Measurements from ENCODE around the gene AMFR. TPM values are rescaled to one million over a fixed set of nuclear protein-coding genes. Genes with fewer than 3 reads are reported as not detected.

AMFR gene
- polyA plus RNA-seq (ENCODE audit: insufficient read length in 12 of 12), result 100 to 1,000 TPM in 1 of 12 donors, 10 to 100 TPM in 11; 25.9 to 909 (median 60.0) TPM
- long read RNA-seq, donor 1, transcript AMFR-201 (14 exons, 3,600 nt), result major isoform, 9 of 15 reads
- long read RNA-seq, donor 1, transcript AMFR-208 (1 exons, 1,844 nt), result minor isoform, 5 of 15 reads
- long read RNA-seq, donor 1, partial matches to known transcripts, result 0 of 15 reads
- long read RNA-seq, donor 1, other reads (novel, unspliced or antisense), result 0 of 15 reads
- long read RNA-seq, donor 2, transcript AMFR-201 (14 exons, 3,600 nt), result minor isoform, 5 of 28 reads
- long read RNA-seq, donor 2, transcript AMFR-208 (1 exons, 1,844 nt), result major isoform, 6 of 28 reads
- long read RNA-seq, donor 2, partial matches to known transcripts, result 16 of 28 reads
- long read RNA-seq, donor 2, other reads (novel, unspliced or antisense), result 0 of 28 reads
- long read RNA-seq, donor 3, partial matches to known transcripts, result 0 of 7 reads
- long read RNA-seq, donor 3, other reads (novel, unspliced or antisense), result 0 of 7 reads
- long read RNA-seq, donor 4, partial matches to known transcripts, result 0 of 6 reads
- long read RNA-seq, donor 4, other reads (novel, unspliced or antisense), result 0 of 6 reads
- long read RNA-seq, donor 5, transcript AMFR-201 (14 exons, 3,600 nt), result major isoform, 10 of 94 reads
- long read RNA-seq, donor 5, partial matches to known transcripts, result 82 of 94 reads
- long read RNA-seq, donor 5, other reads (novel, unspliced or antisense), result 0 of 94 reads
- long read RNA-seq, donor 6, partial matches to known transcripts, result 0 of 5 reads
- long read RNA-seq, donor 6, other reads (novel, unspliced or antisense), result 0 of 5 reads
- long read RNA-seq, donor 7, partial matches to known transcripts, result 0 of 2 reads
- long read RNA-seq, donor 7, other reads (novel, unspliced or antisense), result 0 of 2 reads
- long read RNA-seq, donor 8, transcript AMFR-201 (14 exons, 3,600 nt), result major isoform, 11 of 17 reads
- long read RNA-seq, donor 8, transcript AMFR-208 (1 exons, 1,844 nt), result minor isoform, 6 of 17 reads
- long read RNA-seq, donor 8, partial matches to known transcripts, result 0 of 17 reads
- long read RNA-seq, donor 8, other reads (novel, unspliced or antisense), result 0 of 17 reads
- long read RNA-seq, donor 9, partial matches to known transcripts, result 0 of 6 reads
- long read RNA-seq, donor 9, other reads (novel, unspliced or antisense), result 0 of 6 reads
- long read RNA-seq, donor 10, transcript AMFR-201 (14 exons, 3,600 nt), result major isoform, 5 of 9 reads
- long read RNA-seq, donor 10, partial matches to known transcripts, result 0 of 9 reads
- long read RNA-seq, donor 10, other reads (novel, unspliced or antisense), result 0 of 9 reads
- long read RNA-seq, donor 11, transcript AMFR-201 (14 exons, 3,600 nt), result major isoform, 8 of 25 reads
- long read RNA-seq, donor 11, partial matches to known transcripts, result 14 of 25 reads
- long read RNA-seq, donor 11, other reads (novel, unspliced or antisense), result 0 of 25 reads

DNA sequence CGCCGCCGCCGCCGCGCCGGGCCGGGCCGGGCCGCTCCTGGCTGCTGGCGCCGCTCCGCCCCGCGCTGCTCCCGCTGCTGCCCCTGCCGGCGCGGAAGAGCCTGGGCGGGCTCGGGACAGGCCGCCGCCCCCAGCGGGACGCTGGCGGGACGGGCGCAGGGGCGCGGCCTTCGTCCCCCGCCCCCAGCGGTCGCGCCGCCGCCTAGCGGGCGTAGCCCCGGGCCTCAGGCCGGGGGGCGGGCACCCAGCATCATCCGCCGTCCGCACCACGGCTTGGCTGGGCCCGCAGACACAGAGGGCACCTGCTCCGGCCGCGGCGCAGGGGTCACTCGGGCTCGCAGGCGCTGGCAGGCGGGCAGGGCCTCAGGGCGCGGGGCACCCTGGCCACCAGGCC, at the start of gene AMFR:
Gene AMFR, minus strand, starts transcription at position 107 of the 394 bp plus-strand sequence. CDS start 218 bp downstream, outside the sequence.
- DNase-seq, result peak; percentile 68

DNA sequence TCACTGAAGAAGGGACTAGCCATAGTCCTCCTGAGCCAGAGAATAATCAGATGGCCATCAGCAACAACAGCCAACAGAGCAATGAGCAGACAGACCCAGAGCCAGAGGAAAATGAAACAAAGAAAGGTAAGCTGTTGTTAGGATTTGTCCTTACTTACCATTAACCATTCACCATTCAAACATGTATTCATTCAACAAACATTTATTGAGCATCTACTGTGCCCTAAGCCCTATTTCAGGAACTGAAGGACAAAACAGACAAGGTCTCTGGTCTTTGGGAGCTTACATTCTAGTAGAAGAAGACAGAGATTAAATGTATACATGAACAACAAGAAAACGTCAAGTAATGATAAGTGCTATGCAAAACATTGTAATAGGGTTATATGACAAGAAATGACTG, 45.3 kb upstream of the AMFR start:
- DNase-seq, result no peak

DNA sequence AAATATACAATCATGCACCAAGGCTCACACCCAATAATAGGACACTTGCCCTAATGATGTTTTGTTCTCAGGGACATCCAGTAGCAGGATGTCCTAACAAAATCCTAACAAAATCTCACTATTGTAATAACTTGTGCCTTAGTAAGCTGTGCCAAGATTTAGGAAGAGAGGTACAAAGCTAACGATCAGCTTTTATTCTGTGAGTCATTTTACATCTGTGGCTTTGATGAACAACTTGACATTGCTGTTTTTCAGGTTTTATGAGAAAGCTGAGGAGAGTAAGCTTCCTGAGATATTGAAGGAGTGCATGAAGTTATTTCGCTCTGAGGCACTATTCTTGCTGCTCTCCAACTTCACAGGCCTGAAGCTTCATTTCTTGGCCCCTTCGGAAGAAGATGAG, 44.9 kb upstream of the AMFR start:
- DNase-seq, result no peak

DNA sequence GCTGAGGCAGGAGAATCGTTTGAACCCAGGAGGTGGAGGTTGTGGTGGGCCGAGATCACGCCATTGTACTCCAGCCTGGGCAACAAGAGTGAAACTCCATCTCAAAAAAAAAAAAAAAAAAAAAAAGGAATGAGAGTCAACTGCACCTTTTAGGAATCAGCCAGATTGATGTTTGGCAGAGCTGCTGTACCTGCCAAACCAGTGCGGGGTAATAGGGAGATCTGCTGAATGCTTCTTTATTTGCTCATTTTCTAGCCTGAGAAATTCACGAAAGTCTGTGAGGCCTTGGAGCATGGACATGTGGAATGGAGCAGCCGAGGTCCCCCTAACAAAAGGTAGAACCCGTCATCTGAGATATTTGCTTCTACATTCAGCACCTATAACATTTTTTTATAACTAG, 44.4 kb upstream of the AMFR start:
- DNase-seq, result no peak

DNA sequence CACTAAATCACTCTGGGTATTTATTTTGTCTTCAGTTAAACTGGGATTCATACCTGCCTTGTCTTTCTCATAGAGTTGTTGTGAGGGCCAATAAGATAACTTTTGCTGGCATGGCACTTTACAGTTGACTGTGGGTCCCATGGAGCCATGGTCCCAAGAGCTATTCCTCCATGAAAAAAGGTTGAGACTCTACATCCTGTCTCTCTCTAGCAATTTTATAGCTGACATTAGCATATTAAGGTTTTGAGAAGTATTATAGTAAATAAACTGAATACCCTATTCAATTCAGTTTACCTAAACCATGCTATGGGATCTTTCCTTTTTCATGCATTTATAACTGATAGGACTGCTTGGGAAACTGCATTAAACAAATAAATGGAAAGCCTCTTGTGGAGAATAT, 43.5 kb upstream of the AMFR start:
- no peak for DNase-seq

DNA sequence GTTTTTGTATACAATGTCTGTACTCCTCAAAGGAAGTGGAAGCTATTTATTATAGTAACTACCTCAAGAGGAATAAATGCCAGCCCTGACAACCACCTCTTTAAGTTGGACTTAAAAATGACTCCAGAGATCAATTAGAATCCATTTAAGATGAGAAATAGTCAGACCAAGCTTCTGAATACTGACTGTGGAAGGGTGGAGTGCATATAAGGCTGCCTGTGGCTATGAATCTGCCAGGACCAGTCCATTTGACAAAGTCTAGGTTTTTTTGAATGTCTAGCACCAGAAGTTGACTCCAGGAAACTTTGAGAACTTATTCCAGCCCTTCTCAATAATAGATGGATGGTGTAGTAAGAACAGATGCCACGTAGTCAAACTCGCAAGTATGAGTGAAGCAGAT, 41.0 kb upstream of the AMFR start:
- no peak for DNase-seq

DNA sequence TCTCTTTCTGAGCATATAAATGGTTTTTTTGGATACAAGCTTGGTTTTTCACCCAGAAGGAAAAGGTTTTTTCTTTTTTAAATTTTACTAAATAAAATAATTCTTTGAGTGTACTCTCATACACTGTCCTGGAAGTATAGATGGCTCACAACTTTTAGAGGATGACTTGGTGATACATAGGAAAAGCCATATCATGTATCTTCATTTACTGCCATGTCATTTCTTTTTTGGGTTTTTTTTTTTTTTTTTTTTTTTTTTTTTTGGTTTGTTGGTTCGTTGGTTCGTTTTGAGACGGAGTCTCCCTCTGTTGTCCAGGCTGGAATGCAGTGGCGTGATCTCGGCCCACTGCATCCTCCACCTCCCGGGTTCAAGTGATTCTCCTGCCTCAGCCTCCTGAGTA, 37.8 kb upstream of the AMFR start:
- DNase-seq, result no peak

DNA sequence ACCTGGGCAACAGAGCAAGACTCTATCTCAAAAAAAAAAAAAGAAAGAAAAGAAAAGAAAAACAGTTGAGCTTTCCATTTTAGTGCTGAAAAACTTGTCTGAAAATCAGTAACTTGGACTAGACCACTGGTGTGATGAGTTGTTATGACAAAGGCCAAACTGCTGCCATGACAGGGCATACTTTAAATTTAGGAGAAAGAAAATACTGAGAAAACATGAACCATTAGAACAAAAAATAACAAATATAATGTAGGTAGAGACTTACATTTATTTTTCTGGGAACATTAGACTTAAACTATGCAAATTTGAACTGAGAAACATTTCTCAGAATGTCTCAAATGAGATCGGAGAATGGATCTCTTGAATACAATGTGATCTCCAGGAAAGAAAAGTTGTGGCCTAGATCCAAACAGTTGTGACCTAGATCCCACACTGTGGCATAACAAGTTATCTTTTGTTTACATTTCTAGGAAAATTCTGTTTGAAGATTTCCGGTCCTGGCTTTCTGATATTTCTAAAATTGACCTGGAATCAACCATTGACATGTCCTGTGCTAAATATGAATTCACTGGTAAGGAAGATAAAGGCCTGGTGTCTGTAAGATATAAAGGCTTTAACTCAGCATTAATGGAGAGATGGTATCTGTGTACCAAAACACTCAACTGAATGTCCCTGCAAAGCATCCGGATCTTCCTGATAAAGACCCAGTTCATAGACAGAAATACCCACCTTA, 36.9 kb upstream of the AMFR start:
- no peak for DNase-seq

DNA sequence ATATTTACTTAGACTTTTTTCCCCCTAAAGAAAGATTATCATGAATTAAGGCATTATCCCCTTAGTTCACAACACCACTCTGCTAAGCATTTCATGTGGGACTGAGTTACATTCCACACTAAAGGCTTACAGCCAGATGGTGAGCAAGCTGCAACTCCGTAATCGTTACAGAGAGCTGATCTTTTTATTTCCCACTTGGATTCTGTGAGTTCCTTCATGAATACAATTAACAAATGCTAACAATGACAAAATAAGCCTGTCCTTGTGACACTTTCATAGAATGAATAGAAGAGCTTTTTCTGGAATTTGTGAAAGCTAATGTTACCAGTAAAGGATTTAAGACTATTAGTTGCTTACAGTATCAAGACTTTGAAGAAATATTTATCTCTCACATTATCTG, 34.8 kb upstream of the AMFR start:
- no peak for DNase-seq

DNA sequence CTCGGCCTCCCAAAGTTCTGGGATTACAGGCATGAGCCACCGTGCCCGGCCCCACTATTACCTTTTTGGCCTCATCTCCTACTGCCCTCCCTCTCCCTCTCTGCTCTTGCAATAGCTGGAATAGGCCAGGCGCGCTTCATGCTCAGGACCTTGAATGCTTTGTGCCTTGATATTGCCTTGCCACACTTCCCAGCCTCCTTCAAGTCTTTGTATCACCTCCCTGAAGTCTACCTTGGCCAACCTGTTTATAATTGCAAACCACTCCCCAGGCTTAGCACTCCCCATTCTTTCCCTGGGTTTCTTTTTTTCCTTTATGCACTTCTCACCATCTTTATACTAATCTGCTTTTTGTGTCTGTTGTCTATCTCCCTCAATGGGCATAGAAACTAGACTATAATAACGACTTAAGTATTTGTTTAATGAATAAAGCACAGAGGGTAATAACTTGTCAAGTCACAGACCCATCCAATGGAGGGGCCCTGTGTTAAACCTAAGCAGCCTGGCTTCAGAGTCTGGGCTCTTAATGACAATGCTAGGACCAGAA, 32.7 kb upstream of the AMFR start:
- DNase-seq, result no peak

DNA sequence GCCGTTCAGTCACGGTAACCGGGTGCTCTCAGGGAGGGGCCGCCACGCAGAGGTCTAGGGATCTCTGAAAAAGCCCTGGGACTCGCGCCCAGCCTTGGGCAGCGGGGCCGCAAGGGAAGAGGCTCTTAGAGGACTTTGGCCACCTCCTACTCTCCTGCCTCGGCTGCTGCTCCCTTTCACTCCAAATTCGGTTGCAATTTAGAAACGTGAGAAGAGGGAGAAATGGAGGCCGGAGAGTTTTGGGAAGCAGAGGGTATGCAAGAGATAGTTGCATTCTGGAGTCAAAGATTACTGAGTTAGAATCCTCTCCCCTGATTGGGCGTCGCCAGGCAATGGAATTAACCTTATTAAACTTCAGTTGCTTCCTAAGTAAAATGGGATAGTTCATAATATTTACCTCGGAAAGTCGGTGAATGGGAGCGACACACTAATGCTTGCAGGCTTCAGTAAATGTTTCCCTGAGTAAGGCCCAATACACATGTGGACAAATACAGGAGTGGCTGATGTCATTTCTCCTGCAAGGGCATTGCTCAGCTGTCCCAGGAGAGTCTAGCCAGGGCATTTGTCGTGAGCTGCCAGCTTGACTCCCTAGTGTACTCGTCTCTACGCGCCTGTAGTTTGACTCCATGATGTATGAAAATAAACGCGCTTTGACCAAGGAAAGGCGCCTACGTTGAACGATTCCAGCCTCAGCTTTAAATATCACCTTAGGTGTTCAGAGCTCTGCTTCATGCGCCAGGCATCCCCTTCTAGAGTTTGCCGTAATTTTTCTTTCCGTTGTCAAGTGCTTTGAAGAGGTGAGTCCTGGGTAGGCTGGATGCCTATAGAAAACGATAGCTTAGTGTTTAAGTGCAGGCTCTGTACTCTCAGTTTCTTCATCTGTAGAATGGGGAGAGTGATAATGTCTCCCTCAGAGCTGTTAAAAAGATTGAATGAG, 26.7 kb upstream of the AMFR start:
- peak; percentile 12 for DNase-seq

DNA sequence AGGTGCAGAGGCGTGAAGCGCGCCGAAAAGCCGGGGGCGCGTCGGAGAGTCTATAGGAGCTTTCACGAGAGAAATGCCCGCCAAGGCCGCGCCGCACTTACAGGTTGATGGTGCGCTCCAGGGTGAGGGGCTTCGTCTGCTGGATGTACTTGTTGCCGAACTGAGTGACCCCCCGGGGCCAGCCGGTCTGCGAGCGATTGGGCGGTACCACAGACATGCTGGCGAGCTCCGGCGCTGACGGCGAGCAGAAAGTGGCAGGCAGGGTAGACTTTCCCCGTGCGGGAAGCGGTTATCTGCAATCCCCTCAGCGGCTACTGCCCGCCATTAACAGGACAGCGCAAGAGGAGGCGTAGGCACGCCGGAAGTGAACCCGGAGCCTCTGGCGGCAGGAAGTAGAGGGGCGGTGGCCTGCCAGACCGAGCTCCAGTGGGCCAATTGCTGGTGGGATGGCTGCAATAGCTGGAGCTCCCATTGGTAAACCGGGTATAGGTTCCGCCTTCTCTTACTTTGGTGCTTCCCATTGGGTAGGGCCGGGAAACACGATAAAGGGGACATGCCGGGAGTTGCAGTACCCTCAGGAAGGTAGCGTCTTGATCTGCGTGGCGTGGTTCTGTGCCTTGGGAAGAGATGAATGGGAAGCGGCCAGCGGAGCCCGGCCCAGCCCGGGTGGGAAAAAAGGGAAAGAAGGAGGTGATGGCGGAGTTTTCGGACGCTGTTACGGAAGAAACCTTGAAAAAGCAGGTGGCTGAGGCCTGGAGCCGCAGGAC, 25.8 kb upstream of the AMFR start, which contains the start of the genes NUDT21 and OGFOD1:
Gene NUDT21, minus strand, starts transcription at position 347 of the 767 bp plus-strand sequence. Its CDS starts 130 bp downstream, at position 217.
Gene OGFOD1, plus strand, starts transcription at position 569 of the 767 bp plus-strand sequence. Its CDS starts 59 bp downstream, at position 628.
- peak; percentile 96 for DNase-seq

DNA sequence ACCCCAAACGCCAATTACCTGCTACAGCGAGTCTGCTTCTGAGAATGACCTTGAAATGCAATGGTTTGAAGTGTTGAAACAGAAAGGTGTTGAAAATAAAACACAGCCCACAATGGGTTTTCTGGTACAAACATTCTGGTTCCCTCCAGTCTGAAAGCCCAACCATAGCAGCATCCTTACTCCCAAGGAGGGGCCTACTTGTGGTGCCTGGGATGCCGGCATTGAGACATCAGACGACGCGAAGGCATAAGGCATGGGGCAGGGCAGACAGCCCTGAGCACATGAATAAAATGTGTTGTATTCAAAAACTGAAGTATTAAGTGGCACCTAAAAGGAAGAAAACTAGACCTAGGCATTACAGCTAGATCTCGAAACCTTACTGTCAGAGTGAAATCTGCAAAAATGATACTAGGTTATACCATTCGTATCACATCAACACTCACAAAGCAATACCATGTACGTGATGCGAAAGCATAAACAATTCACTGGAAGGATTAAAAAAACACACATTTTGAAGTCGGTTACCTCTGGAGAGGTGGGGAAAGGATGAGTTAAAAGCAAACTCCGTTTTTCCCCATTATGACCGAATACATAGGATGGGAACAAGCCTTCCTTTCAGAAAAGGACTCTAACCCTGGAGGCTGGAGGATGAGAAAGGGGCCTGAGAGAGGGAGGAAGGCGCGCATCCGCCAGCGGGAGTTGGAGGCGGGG, 25.1 kb upstream of the AMFR start:
- no peak for DNase-seq

DNA sequence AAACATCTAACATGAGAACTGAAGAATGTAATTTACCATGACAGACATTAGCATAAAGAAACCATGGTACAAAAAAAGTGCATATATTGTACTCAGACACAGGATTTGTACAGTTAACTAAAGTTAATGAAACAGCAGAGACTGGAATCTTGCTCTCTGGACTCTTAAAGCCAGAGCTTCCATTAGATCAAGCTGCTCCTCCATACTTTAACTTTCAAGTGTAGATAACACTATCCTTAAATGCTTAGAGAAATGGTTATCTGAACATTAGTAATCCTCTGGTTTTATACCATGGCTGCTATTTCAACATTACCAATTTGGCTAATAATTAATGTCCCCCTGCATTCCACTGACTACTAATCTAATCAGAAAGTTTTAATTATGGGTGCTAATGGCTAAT, 22.7 kb upstream of the AMFR start:
- no peak for DNase-seq

DNA sequence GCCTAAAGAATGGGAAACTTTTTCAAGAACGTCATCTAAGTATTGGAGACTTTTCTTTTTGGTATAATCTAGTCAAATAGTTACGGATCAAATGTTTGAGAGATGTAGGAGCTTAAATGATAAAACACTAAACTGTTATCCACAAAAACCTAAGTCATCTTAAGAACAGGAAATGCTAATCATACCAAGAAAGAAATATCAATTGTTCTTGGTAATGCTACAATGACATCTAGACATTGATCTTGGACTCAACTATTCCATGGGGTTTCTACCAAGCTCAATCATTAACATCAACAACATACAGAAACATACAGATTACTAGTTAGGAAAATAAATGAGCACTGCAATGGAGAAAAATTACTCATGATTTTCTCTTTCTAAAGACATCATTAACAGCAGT, 21.9 kb upstream of the AMFR start:
- DNase-seq, result no peak

DNA sequence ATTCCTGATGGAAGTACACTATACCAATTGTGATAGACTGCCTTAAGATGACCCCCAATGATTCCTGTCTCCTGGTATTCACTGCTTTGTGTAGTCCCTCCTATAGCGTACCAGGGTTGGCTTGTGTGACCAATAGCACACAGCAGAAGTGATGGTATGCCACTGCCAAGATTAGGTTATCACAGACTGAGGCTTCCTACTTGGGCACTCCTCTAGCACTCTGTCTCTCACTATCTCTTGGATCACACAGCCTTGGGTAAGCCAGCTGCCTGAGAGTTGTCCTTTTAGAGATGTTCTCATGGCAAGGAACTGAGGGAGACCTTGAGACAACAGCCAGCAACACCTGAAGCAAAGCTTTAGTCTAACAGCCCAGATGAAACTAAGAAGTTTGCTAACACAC, 12.7 kb upstream of the AMFR start:
- no peak for DNase-seq

DNA sequence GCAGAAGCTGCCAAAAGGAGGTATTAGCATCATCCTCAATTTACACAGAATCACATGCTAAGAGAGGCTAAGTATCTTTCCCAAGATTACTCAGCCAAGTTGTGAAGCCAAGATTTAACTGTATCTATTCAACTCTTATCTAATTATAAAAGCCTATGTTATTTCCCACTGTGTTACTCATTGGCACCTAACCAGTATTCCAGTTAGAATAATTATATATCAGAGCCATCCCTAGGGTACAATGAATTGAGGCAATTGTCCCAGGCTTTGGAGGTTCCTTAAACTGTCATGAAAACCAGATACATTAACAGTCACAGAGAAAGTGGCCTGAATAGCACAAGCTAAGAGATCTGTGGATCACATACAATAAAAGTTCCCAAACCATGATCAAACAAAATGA, 10.9 kb upstream of the AMFR start:
- no peak for DNase-seq

DNA sequence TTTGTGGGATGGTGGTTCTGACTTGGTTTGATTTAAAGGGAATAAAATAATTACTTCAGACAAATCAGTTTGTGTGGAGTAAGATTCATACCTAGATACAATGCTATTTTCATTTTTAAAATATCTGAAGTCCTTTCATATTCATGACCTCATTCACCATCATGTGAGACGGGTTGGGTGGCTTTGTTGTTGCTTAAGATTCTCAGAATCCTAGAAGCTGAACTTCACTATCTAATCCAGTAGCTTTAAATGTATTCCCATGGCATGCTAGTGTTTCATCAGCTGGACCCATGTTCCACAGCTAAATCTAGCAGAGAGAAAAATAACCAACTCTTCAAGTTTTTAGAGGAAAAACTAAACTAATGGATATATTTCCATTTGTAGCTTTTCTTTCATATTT, 2.7 kb upstream of the AMFR start:
- no peak for DNase-seq

Measured in muscle of arm (tissue), 14 donors.